Amygdala (tissue), 56 donors: ENCODE data around the gene MICALL2.
"Not testable (repeated sequence)": the region's sequence is repeated elsewhere in the genome, so short reads cannot be mapped to it uniquely, and the experiment has no call there.

Experiments
- DNase-seq, 56 donors: peaks; one replicate each; lab custom pipeline; 2025; lab: John Stamatoyannopoulos, UW

MICALL2 gene

GRCh38 chr7:1452205-1452604 is 7.1 kb downstream of the MICALL2 start:
- DNase-seq: peak in 15 of 56 donors; percentile 11 to 48 (median 23)

- DNase-seq: no peak
Observed at GRCh38 chr7:1450987-1451386, 8.3 kb downstream of the MICALL2 start.

- DNase-seq: no peak
Observed at GRCh38 chr7:1450431-1450830, 8.8 kb downstream of the MICALL2 start.

GRCh38 chr7:1449951-1450350 is 9.3 kb downstream of the MICALL2 start:
- no peak for DNase-seq

GRCh38 chr7:1449501-1449900 is 9.8 kb downstream of the MICALL2 start:
- DNase-seq: no peak

GRCh38 chr7:1448958-1449357 is 10.3 kb downstream of the MICALL2 start:
- DNase-seq: no peak

- DNase-seq: peak in 48 of 56 donors; percentile 7 to 85 (median 59)
Observed at GRCh38 chr7:1447551-1448244, 11.6 kb downstream of the MICALL2 start.

GRCh38 chr7:1447112-1447511 is 12.2 kb downstream of the MICALL2 start:
- no peak for DNase-seq

GRCh38 chr7:1446620-1447032 is 12.6 kb downstream of the MICALL2 start:
- DNase-seq: no peak

GRCh38 chr7:1446026-1446425 is 13.2 kb downstream of the MICALL2 start:
- peak in 43 of 56 donors; percentile 25 to 95 (median 66) for DNase-seq

- DNase-seq: no peak
Observed at GRCh38 chr7:1445341-1445740, 13.9 kb downstream of the MICALL2 start.

GRCh38 chr7:1444925-1445322 is 14.3 kb downstream of the MICALL2 start:
- DNase-seq: no peak

GRCh38 chr7:1444214-1444924 is 14.9 kb downstream of the MICALL2 start:
- DNase-seq: no peak

GRCh38 chr7:1443587-1444200 is 15.6 kb downstream of the MICALL2 start:
- DNase-seq: not testable (repeated sequence)

- DNase-seq: no peak
Observed at GRCh38 chr7:1442355-1443124, 16.7 kb downstream of the MICALL2 start.

- no peak for DNase-seq
Observed at GRCh38 chr7:1441615-1442354, 17.5 kb downstream of the MICALL2 start.

- DNase-seq: no peak
Observed at GRCh38 chr7:1440620-1441019, 18.6 kb downstream of the MICALL2 start.

- DNase-seq: no peak
Observed at GRCh38 chr7:1439373-1440363, 19.6 kb downstream of the MICALL2 start.

GRCh38 chr7:1438821-1439220 is 20.4 kb downstream of the MICALL2 start:
- DNase-seq: no peak
